ENCODE measurements around the gene H19. TPM values are rescaled to one million over a fixed set of nuclear protein-coding genes. Genes with fewer than 3 reads are reported as not detected.

H19 gene
- total and polyA plus RNA-seq, 5 donors, result 279 to 813 (median 421) TPM

- intact Hi-C loops (cut with DNase I), result loop anchor here in 2 of 4 donors (10.0 kb wide), 2 partner anchors 52 to 102 kb away; partner anchors contain the start of gene PRR33 (in 1 of the 2)
- WGBS, result under 1% methylated on average over 18 of the region's 85 CpGs
- DNase-seq (peak in 1 of 3 donors; percentile 61), ATAC-seq (peak; percentile 53 to 73)
- Histone ChIP-seq H3K27ac (ENCODE audit: low read length) (no peak within 1 kb of the TSS), H3K4me1 (ENCODE audit: control insufficient read depth, insufficient read depth, low read length) (no peaks in the 10 kb centered on the region), H3K27me3 (ENCODE audit: control insufficient read depth, insufficient read depth) (no peaks in the 10 kb centered on the region), H3K4me3 (ENCODE audit: low read length) (no peak within 1 kb of the TSS), H3K9me3 (ENCODE audit: control insufficient read depth, low read length) (no peaks in the 10 kb centered on the region)
These were observed 50.7 kb downstream of the H19 start, which contains the start of gene MRPL23 for GRCh38 chr11:1946812-1947484. Gene MRPL23 (plus strand): TSS chr11:1947332. CDS start chr11:1947363, 31 bp downstream.

Other genes with a start within 250 kb of the H19 start
- 1 to 10 TPM in 1 of 4 donors, under 1 TPM in 3; 0.48 to 1.0 (median 0.59) TPM for gene IFITM10, start 247.2 kb downstream of the H19 start, total RNA-seq
- 0.25 TPM for gene IFITM10, start 247.2 kb downstream of the H19 start, polyA plus RNA-seq
- gene CTSD, start 233.9 kb downstream of the H19 start, total RNA-seq, result 100 to 1,000 TPM; 674 to 717 (median 700) TPM
- gene CTSD, start 233.9 kb downstream of the H19 start, polyA plus RNA-seq, result 748 TPM
- not detected for gene SYT8, start 162.9 kb downstream of the H19 start, total RNA-seq
- gene SYT8, start 162.9 kb downstream of the H19 start, polyA plus RNA-seq, result not detected
- gene TNNI2, start 158.9 kb downstream of the H19 start, total RNA-seq, result not detected
- gene TNNI2, start 158.9 kb downstream of the H19 start, polyA plus RNA-seq, result not detected
- 10 to 100 TPM in 3 of 4 donors, 1 to 10 TPM in 1; 7.6 to 18.3 (median 14.8) TPM for gene LSP1, start 144.8 kb downstream of the H19 start, total RNA-seq
- gene LSP1, start 144.8 kb downstream of the H19 start, polyA plus RNA-seq, result 11.7 TPM
- under 1 TPM; 0.11 to 0.82 (median 0.24) TPM for gene PRR33, start 105.9 kb downstream of the H19 start, total RNA-seq
- 0.81 TPM for gene PRR33, start 105.9 kb downstream of the H19 start, polyA plus RNA-seq
- 10 to 100 TPM in 3 of 4 donors, 1 to 10 TPM in 1; 9.0 to 58.7 (median 34.1) TPM for gene TNNT3, start 78.1 kb downstream of the H19 start, total RNA-seq
- gene TNNT3, start 78.1 kb downstream of the H19 start, polyA plus RNA-seq, result 63.1 TPM
- gene MRPL23, start 50.5 kb downstream of the H19 start, total RNA-seq, result 100 to 1,000 TPM in 1 of 4 donors, 10 to 100 TPM in 3; 47.1 to 102 (median 74.8) TPM
- gene MRPL23, start 50.5 kb downstream of the H19 start, polyA plus RNA-seq, result 108 TPM
- gene IGF2, start 141.5 kb upstream of the H19 start, total RNA-seq, result 10 to 100 TPM; 34.6 to 94.1 (median 47.0) TPM
- gene IGF2, start 141.5 kb upstream of the H19 start, polyA plus RNA-seq, result 66.3 TPM
- gene INS, start 163.4 kb upstream of the H19 start, total RNA-seq, result 1 to 10 TPM in 1 of 4 donors, not detected in 3; 1.1 TPM
- not detected for gene INS, start 163.4 kb upstream of the H19 start, polyA plus RNA-seq
- not detected for gene TH, start 174.0 kb upstream of the H19 start, total RNA-seq
- gene TH, start 174.0 kb upstream of the H19 start, polyA plus RNA-seq, result not detected